ENCODE results near the gene SLC14A1.

GRCh38 chr18:45680066-45680690, 43.8 kb upstream of the SLC14A1 start:
- TF ChIP-seq CTCF (IDR thresholded peaks at IDR 0.05) (no peak), POLR2A (IDR thresholded peaks at IDR 0.05) (no peak)
